GM21825 (cell line): ENCODE data around the gene DHDDS.
A peak's percentile ranks its signal among the peaks of the same experiment; 100 is the strongest.
"Not testable (repeated sequence)": the region's sequence is repeated elsewhere in the genome, so short reads cannot be mapped to it uniquely, and the experiment has no call there.

Source experiments
- ATAC-seq: cut with Tn5 transposase; IDR thresholded peaks from one replicate; pipeline ENCODE4 v1.9.1; 2021; ENCODE audit warnings: mild to moderate bottlenecking, moderate library complexity; ENCODE audit not compliant: unreplicated experiment

Gene DHDDS

GRCh38 chr1:26474818-26475217 lies 42.7 kb downstream of the DHDDS start:
- no peak for ATAC-seq

- no peak for ATAC-seq
Observed at GRCh38 chr1:26475989-26476388, 43.9 kb downstream of the DHDDS start.

- no peak for ATAC-seq
Observed at GRCh38 chr1:26476958-26477357, 44.8 kb downstream of the DHDDS start.

DNA sequence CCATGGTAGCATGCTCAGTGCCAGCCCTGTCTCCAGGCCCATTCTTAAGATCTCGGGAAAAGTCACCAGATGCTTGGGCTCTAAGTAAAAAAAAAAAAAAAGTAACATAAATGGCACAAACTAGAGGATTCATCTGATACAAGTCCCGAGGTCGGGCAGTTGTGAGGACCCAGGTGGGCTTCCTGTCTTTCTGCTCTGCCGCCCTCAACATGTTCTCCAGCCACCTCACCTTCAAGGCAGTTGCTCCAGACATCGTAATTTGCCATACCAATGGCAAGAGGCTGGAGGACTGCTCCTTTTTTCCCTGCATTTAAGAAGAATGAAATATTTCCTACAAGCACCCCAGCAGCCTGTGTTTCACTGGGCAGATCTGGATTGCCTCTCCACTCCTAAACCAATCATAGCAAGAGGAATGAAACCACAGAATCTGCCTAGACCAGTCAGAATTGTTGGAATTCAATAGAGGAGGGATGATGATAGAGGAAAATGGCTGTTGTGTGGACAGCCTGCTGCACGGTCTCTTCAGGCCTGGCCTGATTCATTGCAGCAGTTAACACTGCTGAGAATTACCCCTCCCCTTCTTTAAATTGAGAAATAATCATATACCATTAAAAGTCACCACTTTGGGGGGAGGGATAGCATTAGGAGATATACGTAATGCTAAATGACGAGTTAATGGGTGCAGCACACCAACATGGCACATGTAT lies 45.5 kb downstream of the DHDDS start:
- no peak for ATAC-seq

GRCh38 chr1:26478159-26478558 lies 46.0 kb downstream of the DHDDS start:
- ATAC-seq = no peak

DNA sequence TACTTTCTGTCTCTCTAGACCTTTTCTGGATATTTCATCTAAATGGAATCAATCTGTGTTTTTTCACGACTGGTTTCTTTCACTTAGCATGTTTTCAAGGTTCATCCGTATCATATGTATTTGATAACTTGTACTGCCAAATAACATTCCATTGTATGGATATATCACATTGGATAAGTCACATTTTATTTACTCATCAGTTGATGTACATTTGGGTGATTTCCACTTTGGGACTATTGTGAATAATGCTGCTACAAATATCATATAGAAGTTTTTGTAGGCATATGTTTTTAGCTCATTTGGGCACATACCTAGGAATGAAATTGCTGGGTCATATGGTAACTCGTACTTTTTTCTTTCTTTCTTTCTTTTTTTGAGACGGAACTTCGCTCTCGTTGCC lies 46.9 kb downstream of the DHDDS start:
- ATAC-seq = no peak

- ATAC-seq = no peak
Observed at GRCh38 chr1:26482921-26483320, 50.8 kb downstream of the DHDDS start.

DNA sequence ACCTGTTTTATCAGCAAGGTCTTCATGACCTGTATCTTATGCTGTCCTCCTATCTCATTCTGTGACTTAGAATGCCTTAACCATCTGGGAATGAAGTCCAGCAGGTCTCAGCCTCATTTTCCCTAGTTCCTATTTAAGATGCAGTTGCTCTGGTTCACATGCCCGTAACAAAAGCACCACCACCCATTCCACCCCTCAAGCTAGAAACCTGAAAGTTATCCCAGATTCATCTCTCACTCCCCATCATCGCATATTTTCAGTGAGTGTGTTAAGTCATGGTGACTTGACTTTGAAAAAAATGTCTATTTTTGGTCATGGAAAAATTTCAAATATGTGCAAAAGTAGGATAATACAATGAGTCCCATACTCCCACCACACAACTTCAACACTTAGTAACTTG lies 51.9 kb downstream of the DHDDS start:
- ATAC-seq = no peak

DNA sequence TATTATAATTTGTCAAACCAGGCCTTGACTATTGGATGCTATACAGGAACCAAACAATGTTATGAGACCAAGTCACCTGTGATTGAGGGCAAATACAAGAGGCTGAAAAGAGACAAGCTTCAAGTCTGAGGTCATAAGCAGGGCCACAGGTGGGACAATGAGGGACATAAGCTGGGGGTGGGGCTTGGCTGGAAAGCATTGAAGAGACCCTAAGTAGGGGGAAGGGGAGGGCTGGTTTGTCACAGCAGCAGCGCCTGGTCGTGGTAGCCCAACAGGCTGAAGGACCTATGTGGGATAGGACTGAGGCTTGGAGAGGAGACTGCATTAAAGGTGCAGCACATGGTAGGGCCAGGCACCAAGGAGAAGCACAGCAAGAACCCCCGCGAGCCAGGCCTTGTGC lies 58.0 kb downstream of the DHDDS start:
- no peak for ATAC-seq

DNA sequence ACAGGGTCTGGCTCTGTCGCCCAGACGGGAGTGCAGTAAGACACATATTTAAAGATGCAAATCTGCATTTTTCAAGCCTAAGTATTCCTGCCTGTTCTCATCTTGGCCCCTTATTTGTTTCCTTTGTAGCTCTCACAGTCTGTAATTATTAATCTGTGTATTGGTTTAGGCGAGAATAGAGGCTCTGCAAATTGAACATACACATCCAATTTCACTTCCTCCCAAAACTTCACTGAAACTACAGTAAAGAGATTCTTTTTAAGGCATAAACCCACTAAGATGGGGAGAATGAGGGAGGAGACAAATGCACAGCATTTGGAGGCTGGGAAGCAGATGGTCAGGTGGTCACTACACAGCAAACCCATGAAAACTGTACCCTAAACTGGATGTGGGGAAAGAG lies 61.1 kb downstream of the DHDDS start:
- no peak for ATAC-seq

DNA sequence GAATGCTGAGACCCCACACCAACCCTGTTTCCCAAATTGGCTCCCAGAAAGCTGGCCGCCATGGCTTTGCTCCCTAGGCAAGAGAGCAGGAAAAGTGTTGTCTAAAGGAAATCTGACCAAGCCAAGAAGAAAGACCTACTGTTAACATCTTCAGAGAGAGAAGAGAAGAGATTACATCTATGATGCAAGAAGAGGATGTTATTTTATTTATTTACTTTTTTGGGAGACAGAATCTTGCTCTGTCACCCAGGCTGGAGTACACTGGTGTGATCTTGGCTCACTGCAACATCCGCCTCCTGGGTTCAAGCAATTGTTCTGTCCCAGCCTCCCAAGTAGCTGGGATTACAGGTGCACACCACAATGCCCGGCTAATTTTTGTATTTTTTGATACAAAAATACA lies 61.8 kb downstream of the DHDDS start:
- ATAC-seq = no peak

DNA sequence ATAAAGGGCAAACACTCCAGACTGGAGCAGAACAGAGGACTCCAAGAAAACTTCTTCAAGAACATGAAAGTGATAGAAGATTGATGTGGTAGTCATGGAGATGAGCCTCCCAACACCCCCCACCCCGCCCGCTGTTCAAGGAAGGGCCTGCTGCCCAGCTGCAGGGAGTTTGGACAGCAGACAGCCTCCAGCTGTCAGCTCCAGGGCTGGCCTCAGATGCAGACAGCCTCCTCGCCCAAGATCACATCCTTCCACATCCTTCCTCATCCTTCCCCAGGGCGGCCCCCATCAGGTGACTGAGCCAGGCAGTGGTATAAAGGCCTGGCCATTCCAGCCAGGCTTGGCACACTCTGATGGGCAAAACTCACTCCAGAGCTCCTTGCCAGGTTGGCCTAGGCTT lies 64.7 kb downstream of the DHDDS start:
- ATAC-seq = no peak

DNA sequence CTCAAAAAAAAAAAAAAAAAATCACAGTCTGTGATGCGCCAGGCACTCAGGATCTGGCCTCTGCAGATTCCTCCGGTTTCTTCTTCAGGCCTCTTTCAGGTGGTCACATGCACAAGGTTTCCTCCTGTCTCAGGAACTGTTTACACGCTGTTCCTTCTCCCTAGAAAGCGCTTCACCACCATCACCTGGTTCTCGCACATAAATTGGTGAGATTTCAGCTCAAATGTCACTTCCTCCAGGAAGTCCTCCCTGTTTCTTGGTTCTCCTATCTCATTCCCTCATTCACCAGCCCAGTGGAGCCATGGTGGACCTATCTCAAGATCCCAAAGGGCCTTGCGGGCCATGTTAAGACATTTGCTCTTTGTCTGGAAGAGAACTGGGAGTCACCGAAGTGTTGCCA lies 66.8 kb downstream of the DHDDS start:
- no peak for ATAC-seq

DNA sequence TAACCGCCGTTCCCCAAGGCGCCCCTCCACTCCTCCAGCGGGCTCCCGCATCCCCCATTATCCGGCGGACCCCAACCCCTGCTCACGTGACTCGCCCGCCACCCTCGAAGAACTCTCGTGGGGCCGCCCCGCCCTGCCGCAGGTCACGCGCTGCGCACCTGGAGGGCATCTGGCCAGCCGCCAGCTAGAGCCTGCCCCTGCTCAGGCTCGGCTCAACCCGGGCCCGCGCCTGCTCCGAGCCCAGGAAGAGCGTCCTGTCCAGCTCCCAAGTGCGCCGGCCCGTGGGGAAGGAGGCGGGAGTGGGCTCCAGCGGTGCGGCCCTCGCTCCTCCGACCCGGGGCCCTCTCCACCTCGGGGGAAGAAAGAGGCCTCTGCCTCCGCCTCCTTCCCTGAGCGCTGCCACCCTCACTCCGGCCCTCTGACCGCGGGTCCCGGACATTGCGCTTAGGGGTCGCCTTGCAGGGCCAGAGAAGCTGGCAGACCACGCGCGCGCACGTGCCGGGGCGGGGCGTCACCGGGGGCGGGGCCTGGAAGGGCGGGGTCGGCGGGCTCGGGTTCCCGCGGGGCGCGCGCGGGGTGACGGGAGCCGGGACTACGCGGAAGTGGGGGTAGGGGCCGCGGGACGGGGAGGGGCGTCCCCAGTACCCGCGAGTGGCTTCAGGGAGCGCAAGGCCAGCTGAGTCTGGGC lies 68.5 kb downstream of the DHDDS start:
- peak; percentile 53 for ATAC-seq

- ATAC-seq = not testable (repeated sequence)
Observed at GRCh38 chr1:26510711-26511110, 78.6 kb downstream of the DHDDS start.

DNA sequence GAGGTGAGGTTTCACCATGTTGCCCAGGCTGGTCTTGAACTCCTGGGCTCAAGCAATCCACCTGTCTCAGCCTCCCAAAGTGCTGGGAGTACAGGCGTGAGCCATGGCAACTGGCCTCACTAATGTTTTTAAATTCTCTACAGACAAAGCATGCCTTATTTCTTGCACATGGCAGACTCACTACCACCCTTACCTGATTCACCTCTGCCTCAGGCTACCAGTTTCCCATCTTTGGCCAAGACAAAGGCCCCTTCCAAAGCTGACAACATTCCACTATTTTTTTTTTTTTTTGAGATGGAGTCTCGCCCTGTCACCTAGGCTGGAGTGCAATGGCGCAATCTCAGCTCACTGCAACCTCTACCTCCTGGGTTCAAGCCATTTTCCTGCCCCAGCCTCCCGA lies 83.7 kb downstream of the DHDDS start:
- not testable (repeated sequence) for ATAC-seq

DNA sequence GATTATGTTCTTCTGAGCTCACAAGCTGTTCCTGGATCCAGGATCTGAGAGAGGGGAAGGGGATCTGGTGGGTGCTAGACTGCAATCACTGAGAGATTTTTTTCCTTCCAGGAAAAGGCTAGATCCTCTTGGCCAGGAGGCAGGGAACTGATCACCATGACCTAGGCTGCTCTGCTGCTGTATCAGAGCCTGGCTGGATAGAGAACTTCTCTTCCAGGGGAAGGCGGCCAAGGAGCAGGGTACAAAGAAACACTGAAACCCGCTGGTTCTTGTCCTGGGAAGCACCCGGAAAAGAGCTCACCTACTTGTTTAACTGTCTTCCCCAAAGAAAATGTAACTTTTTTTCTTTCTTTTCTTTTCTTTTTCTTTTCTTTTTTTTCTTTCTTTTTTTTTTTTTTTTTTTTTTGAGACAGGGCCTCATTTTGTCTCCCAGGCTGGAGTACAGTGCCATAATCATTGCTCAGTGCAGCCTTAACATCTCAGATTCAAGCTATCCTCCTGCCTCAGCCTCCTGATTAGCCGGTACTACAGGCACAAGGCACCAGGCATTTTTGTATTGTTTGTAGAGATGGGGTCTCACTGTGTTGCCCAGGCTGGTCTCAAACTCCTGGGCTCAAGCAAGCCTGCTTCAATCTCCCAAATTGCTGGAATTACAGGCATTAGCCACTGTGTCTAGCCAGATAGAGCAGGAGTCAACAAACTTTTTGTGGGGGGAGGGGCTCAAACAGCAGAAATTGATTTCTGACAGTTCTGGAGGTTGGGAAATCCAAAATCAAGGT lies 85.1 kb downstream of the DHDDS start:
- ATAC-seq = no peak

DNA sequence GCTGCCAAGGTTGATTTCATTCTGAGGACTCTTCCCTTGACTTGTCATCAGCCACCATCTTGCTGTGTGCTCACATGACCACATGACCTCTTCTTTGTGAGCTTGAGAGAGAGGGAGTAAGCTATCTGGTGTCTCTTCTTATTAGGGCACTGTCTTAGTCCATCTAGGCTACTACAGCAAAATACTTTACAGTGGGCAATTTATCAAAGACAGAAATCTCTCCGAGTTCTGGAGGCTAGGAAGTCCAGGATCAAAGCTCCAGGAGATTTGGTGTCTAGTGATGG lies 85.6 kb downstream of the DHDDS start:
- ATAC-seq = no peak

DNA sequence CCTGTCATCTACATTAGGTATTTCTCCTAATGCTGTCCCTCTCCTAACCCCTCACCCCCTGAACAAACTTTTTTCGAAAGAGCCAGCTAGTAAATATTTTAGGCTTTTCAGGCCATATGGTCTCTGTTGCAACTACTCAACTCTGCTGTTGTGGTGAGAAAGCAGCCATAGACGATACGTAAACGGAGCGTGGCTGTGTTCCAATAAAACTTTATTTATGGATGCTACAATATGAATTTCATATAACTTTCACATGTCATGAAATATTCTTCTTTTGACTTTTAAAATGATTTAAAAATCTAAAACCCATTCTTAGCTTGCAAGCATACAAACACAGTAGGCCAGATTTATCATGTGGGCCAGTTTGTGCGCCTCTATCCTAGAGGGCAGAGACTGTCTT lies 86.2 kb downstream of the DHDDS start:
- no peak for ATAC-seq

GRCh38 chr1:26520339-26520738 lies 88.2 kb downstream of the DHDDS start:
- ATAC-seq = no peak
